Neural progenitor cell (in vitro differentiated cells): ENCODE results near the gene MMP1. TPM values are rescaled to one million over a fixed set of nuclear protein-coding genes. Genes with fewer than 3 reads are reported as not detected.

Experiments
- DNase-seq: peaks from one replicate; pipeline ENCODE4 v3.0.0-alpha.2; 2016; ENCODE audit warnings: low spot score
- H2AFZ ChIP-seq: fragments of 200-600 bp; sonication (generic); replicated peaks from 2 replicates; pipeline ENCODE4 v1.6.1; 2016; ENCODE audit warnings: antibody characterized with exemption
- H3F3A ChIP-seq: fragments of 200-600 bp; sonication (generic); 2 replicates; pipeline ENCODE4 v1.6.1; 2016; ENCODE audit warnings: antibody characterized with exemption, low read depth
- H3K27ac ChIP-seq: fragments of 200-600 bp; sonication (generic); 2 replicates; pipeline ENCODE4 v1.5.1; 2016; ENCODE audit warnings: mild to moderate bottlenecking
- H3K27me3 ChIP-seq: fragments of 200-600 bp; sonication (generic); 2 replicates; pipeline ENCODE4 v1.6.1; 2016; ENCODE audit warnings: mild to moderate bottlenecking, moderate library complexity
- H3K36me3 ChIP-seq: fragments of 200-600 bp; sonication (generic); 2 replicates; pipeline ENCODE4 v1.5.1; 2016
- H3K4me1 ChIP-seq: fragments of 200-600 bp; sonication (generic); 2 replicates; pipeline ENCODE4 v1.6.1; 2016; ENCODE audit warnings: mixed run types
- H3K4me2 ChIP-seq: fragments of 200-600 bp; sonication (generic); 2 replicates; pipeline ENCODE4 v1.6.1; 2016
- H3K4me3 ChIP-seq: fragments of 200-600 bp; sonication (generic); 2 replicates; pipeline ENCODE4 v1.5.1; 2016
- H3K79me2 ChIP-seq: fragments of 200-600 bp; sonication (generic); 2 replicates; pipeline ENCODE4 v1.6.1; 2016; ENCODE audit warnings: low read depth
- H3K9ac ChIP-seq: fragments of 200-600 bp; sonication (generic); 2 replicates; pipeline ENCODE4 v1.6.1; 2016
- H3K9me3 ChIP-seq: fragments of 200-600 bp; sonication (generic); 2 replicates; pipeline ENCODE4 v1.5.1; 2016; ENCODE audit warnings: low read depth
- H4K20me1 ChIP-seq: fragments of 200-600 bp; sonication (generic); 2 replicates; pipeline ENCODE4 v1.6.1; 2016; ENCODE audit warnings: low read depth
- H3K27ac Mint-ChIP-seq: 3 replicates; pipeline ENCODE4 v1.8.0; 2021; ENCODE audit warnings: mixed read lengths
- H3K27me3 Mint-ChIP-seq: 2 replicates; pipeline ENCODE4 v1.8.0; 2022; ENCODE audit warnings: low read depth, mild to moderate bottlenecking, inconsistent platforms, moderate library complexity, mixed read lengths; ENCODE audit not compliant: insufficient read depth
- H3K36me3 Mint-ChIP-seq: 3 replicates; pipeline ENCODE4 v1.8.0; 2021; ENCODE audit warnings: mixed read lengths
- H3K4me1 Mint-ChIP-seq: 3 replicates; pipeline ENCODE4 v1.8.0; 2021; ENCODE audit warnings: mixed read lengths
- H3K4me3 Mint-ChIP-seq: 3 replicates; pipeline ENCODE4 v1.8.0; 2021; ENCODE audit warnings: mild to moderate bottlenecking, moderate library complexity, mixed read lengths
- H3K9me3 Mint-ChIP-seq: 3 replicates; pipeline ENCODE4 v1.8.0; 2020; ENCODE audit warnings: mixed read lengths
- EZH2 ChIP-seq: fragments of 200-600 bp; sonication (generic); IDR thresholded peaks from 2 replicates; pipeline ENCODE4 v1.6.1; 2017; ENCODE audit warnings: antibody characterized with exemption, mild to moderate bottlenecking, moderate library complexity
- EZH2phosphoT487 ChIP-seq: fragments of 200-600 bp; sonication (generic); IDR thresholded peaks from 2 replicates; pipeline ENCODE4 v1.6.1; 2017; ENCODE audit warnings: antibody characterized with exemption
- total RNA-seq: library from RNA; depleted of rRNA; stranded (reverse); fragments of >200 nt; gene quantifications from 2 replicates; pipeline ENCODE4 v1.2.3, GENCODE V29; 2015; ENCODE audit warnings: low replicate concordance
- TF ChIP-seq, protein P1 (sequence below): fragments of 200-600 bp; sonication (generic); IDR thresholded peaks from 2 replicates; pipeline ENCODE4 v1.5.1; 2017; ENCODE audit warnings: antibody characterized with exemption, mild to moderate bottlenecking

MMP1 gene
- total RNA-seq, 1 donor from 2014 or later: not detected

DNA sequence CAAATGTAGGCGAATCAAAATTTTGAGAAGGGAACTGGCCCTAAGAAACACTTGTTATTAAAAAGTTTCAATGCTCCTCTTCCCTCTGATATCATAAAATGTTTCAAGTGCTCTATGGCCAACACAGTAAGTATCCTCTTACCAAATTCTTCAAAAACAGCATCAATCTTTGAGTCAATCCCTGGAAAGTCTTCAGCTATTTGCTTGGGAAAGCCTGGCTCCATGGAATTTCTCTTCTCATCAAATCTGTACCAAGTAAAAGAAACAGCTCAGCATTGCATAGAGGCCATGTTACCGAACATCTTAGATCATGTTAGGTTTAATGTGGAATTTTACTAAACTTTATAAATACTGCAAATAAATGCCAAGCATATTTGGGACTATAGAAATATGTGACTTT lies 39.2 kb upstream of the MMP1 start:
- Mint-ChIP-seq H3K9me3 (no peaks in the 10 kb centered on the region), H3K4me3 (no peak overlapping the region), H3K36me3 (no peaks in the 10 kb centered on the region), H3K27me3 (no peaks in the 10 kb centered on the region), H3K27ac (no peak overlapping the region), H3K4me1 (peaks cover 13% of the 10 kb centered on the region)
- Histone ChIP-seq H3F3A (no peaks in the 10 kb centered on the region), H2AFZ (no peak overlapping the region), H4K20me1 (no peaks in the 10 kb centered on the region), H3K4me1 (peaks cover 10% of the 10 kb centered on the region), H3K4me3 (no peak overlapping the region), H3K9me3 (no peaks in the 10 kb centered on the region), H3K4me2 (no peak overlapping the region), H3K36me3 (no peaks in the 10 kb centered on the region), H3K27me3 (no peaks in the 10 kb centered on the region), H3K27ac (no peak overlapping the region), H3K9ac (no peak overlapping the region), H3K79me2 (no peaks in the 10 kb centered on the region)
- TF ChIP-seq EZH2 (no peak), EZH2phosphoT487 (no peak)
- TF ChIP-seq, protein P1, sequence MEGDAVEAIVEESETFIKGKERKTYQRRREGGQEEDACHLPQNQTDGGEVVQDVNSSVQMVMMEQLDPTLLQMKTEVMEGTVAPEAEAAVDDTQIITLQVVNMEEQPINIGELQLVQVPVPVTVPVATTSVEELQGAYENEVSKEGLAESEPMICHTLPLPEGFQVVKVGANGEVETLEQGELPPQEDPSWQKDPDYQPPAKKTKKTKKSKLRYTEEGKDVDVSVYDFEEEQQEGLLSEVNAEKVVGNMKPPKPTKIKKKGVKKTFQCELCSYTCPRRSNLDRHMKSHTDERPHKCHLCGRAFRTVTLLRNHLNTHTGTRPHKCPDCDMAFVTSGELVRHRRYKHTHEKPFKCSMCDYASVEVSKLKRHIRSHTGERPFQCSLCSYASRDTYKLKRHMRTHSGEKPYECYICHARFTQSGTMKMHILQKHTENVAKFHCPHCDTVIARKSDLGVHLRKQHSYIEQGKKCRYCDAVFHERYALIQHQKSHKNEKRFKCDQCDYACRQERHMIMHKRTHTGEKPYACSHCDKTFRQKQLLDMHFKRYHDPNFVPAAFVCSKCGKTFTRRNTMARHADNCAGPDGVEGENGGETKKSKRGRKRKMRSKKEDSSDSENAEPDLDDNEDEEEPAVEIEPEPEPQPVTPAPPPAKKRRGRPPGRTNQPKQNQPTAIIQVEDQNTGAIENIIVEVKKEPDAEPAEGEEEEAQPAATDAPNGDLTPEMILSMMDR: no peak
- DNase-seq: no peak

DNA sequence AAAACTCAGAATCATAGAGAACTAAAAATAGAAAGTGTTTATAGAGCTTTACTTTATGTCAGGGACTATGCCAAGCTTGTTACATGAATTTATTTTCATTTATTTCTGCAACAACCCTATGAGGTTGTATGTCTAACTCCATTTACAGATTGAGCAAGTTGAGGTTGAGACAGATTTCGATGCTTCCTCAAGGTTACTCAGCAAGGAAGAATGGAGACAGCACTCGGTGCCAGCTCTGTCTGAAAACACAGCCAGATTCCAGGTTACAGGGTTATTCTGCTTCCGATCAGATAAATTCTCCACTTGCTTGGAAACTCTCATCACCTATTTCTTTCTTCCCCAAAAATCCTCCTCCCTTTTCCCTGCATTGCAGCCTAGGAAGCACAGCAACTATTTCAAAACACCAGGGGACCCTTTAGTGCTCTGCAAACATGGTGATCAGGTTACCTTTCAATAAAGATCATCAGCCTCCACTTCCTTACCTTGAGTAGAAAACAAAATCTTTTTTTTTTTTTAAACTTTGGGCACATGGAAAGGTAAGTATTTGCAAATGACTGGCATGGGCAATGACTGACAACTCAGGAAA lies 38.4 kb upstream of the MMP1 start:
- TF ChIP-seq, protein P1: no peak
- H3K4me1 ChIP-seq: peaks cover 10% of the 10 kb centered on the region
- no peaks in the 10 kb centered on the region for H3F3A ChIP-seq
- no peaks in the 10 kb centered on the region for H4K20me1 ChIP-seq
- Mint-ChIP-seq H3K9me3 (no peaks in the 10 kb centered on the region), H3K27ac (no peak overlapping the region), H3K36me3 (no peaks in the 10 kb centered on the region), H3K27me3 (no peaks in the 10 kb centered on the region), H3K4me3 (no peak overlapping the region), H3K4me1 (peaks cover 13% of the 10 kb centered on the region)
- H3K27ac ChIP-seq: no peak overlapping the region
- DNase-seq: no peak
- H3K9ac ChIP-seq: no peak overlapping the region
- no peaks in the 10 kb centered on the region for H3K79me2 ChIP-seq
- no peak overlapping the region for H3K4me3 ChIP-seq
- H3K4me2 ChIP-seq: peak overlapping the region; percentile 11
- H2AFZ ChIP-seq: peak overlapping the region; percentile 37
- H3K9me3 ChIP-seq: no peaks in the 10 kb centered on the region
- H3K36me3 ChIP-seq: no peaks in the 10 kb centered on the region
- peaks cover 6% of the 10 kb centered on the region for H3K27me3 ChIP-seq

DNA sequence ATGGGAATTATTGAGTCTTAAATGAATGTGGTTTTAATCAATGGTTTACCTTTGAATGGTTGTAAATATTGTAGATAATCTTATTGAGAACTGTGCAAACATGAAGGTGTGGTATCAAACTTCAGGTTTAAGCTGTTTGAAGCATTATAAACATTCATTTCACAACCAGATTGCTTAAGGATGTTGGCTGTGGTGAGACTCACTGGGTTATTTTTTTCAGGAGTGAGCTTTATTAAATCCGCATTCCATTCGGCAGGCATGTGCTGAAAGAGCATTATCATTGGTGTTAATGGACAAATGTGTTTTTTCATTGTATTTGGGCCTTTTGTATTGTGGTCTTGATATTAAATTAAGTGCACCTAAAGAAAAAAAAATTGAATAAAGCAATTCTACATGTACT lies 35.8 kb upstream of the MMP1 start:
- DNase-seq: no peak
- Histone ChIP-seq H3K27ac (no peak overlapping the region), H3K4me1 (peaks cover 10% of the 10 kb centered on the region), H3K9me3 (no peaks in the 10 kb centered on the region), H3K79me2 (no peaks in the 10 kb centered on the region), H3K27me3 (peaks cover 8% of the 10 kb centered on the region), H3F3A (no peaks in the 10 kb centered on the region), H4K20me1 (no peaks in the 10 kb centered on the region), H3K36me3 (no peaks in the 10 kb centered on the region), H3K4me3 (no peak overlapping the region), H3K9ac (no peak overlapping the region), H2AFZ (no peak overlapping the region), H3K4me2 (no peak overlapping the region)
- Mint-ChIP-seq H3K27ac (no peak overlapping the region), H3K36me3 (no peaks in the 10 kb centered on the region), H3K9me3 (no peaks in the 10 kb centered on the region), H3K4me3 (no peak overlapping the region), H3K27me3 (peaks cover 3% of the 10 kb centered on the region), H3K4me1 (peaks cover 13% of the 10 kb centered on the region)
- TF ChIP-seq, protein P1: no peak
- TF ChIP-seq EZH2: no peak
- TF ChIP-seq EZH2phosphoT487: no peak
